ENCODE data around the gene CD226.

DNA sequence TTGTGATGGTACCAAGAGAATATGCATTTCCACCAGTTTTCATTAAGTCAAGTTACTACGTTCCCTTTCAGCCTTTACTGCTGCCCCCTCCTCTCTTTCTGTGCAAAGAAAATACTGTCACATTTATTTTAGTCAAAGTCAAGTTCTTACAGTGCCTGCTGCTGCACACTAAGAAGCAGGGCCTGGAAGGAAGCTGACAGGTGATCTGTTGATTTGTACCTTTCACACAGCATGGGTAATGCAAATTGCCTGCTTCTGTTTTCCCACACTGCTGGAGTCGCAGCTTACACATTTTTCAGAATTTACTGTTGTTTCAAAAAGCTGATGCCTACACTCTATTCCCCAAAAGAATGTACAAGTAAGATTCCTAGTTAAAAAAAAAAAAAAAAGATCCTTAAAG is 48.7 kb upstream of the CD226 start:
- TF ChIP-seq CREB1 (IDR thresholded peaks at IDR 0.05): no peak
- TF ChIP-seq CREB1 (CRISPR knock-in tag; IDR thresholded peaks at IDR 0.05): no peak
- TF ChIP-seq, protein P1, sequence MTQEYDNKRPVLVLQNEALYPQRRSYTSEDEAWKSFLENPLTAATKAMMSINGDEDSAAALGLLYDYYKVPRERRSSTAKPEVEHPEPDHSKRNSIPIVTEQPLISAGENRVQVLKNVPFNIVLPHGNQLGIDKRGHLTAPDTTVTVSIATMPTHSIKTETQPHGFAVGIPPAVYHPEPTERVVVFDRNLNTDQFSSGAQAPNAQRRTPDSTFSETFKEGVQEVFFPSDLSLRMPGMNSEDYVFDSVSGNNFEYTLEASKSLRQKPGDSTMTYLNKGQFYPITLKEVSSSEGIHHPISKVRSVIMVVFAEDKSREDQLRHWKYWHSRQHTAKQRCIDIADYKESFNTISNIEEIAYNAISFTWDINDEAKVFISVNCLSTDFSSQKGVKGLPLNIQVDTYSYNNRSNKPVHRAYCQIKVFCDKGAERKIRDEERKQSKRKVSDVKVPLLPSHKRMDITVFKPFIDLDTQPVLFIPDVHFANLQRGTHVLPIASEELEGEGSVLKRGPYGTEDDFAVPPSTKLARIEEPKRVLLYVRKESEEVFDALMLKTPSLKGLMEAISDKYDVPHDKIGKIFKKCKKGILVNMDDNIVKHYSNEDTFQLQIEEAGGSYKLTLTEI (CRISPR knock-in tag; conservative IDR thresholded peaks at IDR 0.05): no peak
- no peak for TF ChIP-seq ZFAT (CRISPR knock-in tag; conservative IDR thresholded peaks at IDR 0.05)
- no peak for TF ChIP-seq EHMT2 (IDR thresholded peaks at IDR 0.05; ENCODE audit: borderline replicate concordance, low read depth, low read length)
- TF ChIP-seq, protein P2, sequence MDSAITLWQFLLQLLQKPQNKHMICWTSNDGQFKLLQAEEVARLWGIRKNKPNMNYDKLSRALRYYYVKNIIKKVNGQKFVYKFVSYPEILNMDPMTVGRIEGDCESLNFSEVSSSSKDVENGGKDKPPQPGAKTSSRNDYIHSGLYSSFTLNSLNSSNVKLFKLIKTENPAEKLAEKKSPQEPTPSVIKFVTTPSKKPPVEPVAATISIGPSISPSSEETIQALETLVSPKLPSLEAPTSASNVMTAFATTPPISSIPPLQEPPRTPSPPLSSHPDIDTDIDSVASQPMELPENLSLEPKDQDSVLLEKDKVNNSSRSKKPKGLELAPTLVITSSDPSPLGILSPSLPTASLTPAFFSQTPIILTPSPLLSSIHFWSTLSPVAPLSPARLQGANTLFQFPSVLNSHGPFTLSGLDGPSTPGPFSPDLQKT (CRISPR knock-in tag; IDR thresholded peaks at IDR 0.05; ENCODE audit: borderline replicate concordance): no peak
- TF ChIP-seq POLR2A (IDR thresholded peaks at IDR 0.05; ENCODE audit: insufficient read depth in 1 of 2, low read depth in 2 of 2, low read length in 2 of 2): no peak
- TF ChIP-seq, protein P3, sequence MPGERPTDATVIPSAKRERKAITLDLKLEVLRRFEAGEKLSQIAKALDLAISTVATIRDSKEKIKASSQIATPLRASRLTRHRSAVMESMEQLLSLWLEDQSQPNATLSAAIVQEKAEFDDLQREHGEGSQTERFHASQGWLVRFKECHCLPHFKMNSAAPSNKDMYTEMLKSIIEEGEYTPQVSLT (CRISPR knock-in tag; IDR thresholded peaks at IDR 0.05; ENCODE audit: borderline replicate concordance, low read depth): no peak
- no peak for TF ChIP-seq EZH2 (conservative IDR thresholded peaks at IDR 0.05; ENCODE audit: low read depth, low read length)
- no peak for TF ChIP-seq SMAD1 (CRISPR knock-in tag; IDR thresholded peaks at IDR 0.05; ENCODE audit: borderline replicate concordance, low read depth)
